T-helper 1 cell treated with Interleukin-12 subunit alpha and Interleukin-12 subunit beta and Interleukin-4 antibody, amounts not matched to agents 30 μg/mL and 1 μg/mL, for 36 hours (primary cell): ENCODE data around the gene LILRA1.
"Not testable (repeated sequence)": the region's sequence is repeated elsewhere in the genome, so short reads cannot be mapped to it uniquely, and the experiment has no call there.

ENCODE experiments used
- H3K27ac Mint-ChIP-seq: one replicate; pipeline ENCODE4 v1.8.0; 2021; ENCODE audit warnings: mild to moderate bottlenecking, mixed read lengths
- H3K27me3 Mint-ChIP-seq: one replicate; pipeline ENCODE4 v1.8.0; 2021; ENCODE audit warnings: low read depth, mixed read lengths
- H3K36me3 Mint-ChIP-seq: one replicate; pipeline ENCODE4 v1.8.0; 2021; ENCODE audit warnings: low read depth, mixed read lengths
- H3K4me1 Mint-ChIP-seq: one replicate; pipeline ENCODE4 v1.8.0; 2021; ENCODE audit warnings: low read depth, mixed read lengths
- H3K4me3 Mint-ChIP-seq: one replicate; pipeline ENCODE4 v1.8.0; 2021; ENCODE audit warnings: mild to moderate bottlenecking, moderate library complexity, mixed read lengths
- H3K9me3 Mint-ChIP-seq: one replicate; pipeline ENCODE4 v1.8.0; 2021; ENCODE audit warnings: mixed read lengths

Gene LILRA1

GRCh38 chr19:54595680-54596436, 2.4 kb downstream of the LILRA1 start:
- not testable (repeated sequence) for H3K27me3 Mint-ChIP-seq, H3K27ac Mint-ChIP-seq

GRCh38 chr19:54600212-54600611, 6.8 kb downstream of the LILRA1 start:
- H3K4me1 Mint-ChIP-seq = no peaks in the 10 kb centered on the region
- no peaks in the 10 kb centered on the region for H3K36me3 Mint-ChIP-seq
- H3K27me3 Mint-ChIP-seq = peaks cover 12% of the 10 kb centered on the region
- no peak overlapping the region for H3K27ac Mint-ChIP-seq
- peaks cover 3% of the 10 kb centered on the region for H3K9me3 Mint-ChIP-seq
- no peak overlapping the region for H3K4me3 Mint-ChIP-seq

More at GRCh38 chr19:54595680-54596436, 2.4 kb downstream of the LILRA1 start:
- H3K9me3 Mint-ChIP-seq, H3K36me3 Mint-ChIP-seq, H3K4me3 Mint-ChIP-seq, H3K4me1 Mint-ChIP-seq: not testable (repeated sequence)

- Mint-ChIP-seq H3K4me1 (no peaks in the 10 kb centered on the region), H3K36me3 (no peaks in the 10 kb centered on the region), H3K9me3 (peaks cover 5% of the 10 kb centered on the region), H3K27me3 (peaks cover 10% of the 10 kb centered on the region), H3K4me3 (no peak overlapping the region), H3K27ac (no peak overlapping the region)
Observed at GRCh38 chr19:54606230-54606629, 12.8 kb downstream of the LILRA1 start.

GRCh38 chr19:54606891-54607784, 13.7 kb downstream of the LILRA1 start:
- peaks cover 5% of the 10 kb centered on the region for H3K9me3 Mint-ChIP-seq
- H3K4me3 Mint-ChIP-seq = no peak overlapping the region
- H3K27me3 Mint-ChIP-seq = peaks cover 8% of the 10 kb centered on the region
- H3K27ac Mint-ChIP-seq = no peak overlapping the region
- no peaks in the 10 kb centered on the region for H3K4me1 Mint-ChIP-seq
- H3K36me3 Mint-ChIP-seq = no peaks in the 10 kb centered on the region

GRCh38 chr19:54607785-54608150, 14.3 kb downstream of the LILRA1 start:
- no peaks in the 10 kb centered on the region for H3K36me3 Mint-ChIP-seq
- no peak overlapping the region for H3K4me3 Mint-ChIP-seq
- H3K9me3 Mint-ChIP-seq = peaks cover 5% of the 10 kb centered on the region
- peaks cover 8% of the 10 kb centered on the region for H3K27me3 Mint-ChIP-seq
- H3K4me1 Mint-ChIP-seq = no peaks in the 10 kb centered on the region
- no peak overlapping the region for H3K27ac Mint-ChIP-seq

GRCh38 chr19:54608205-54608604, 14.8 kb downstream of the LILRA1 start:
- Mint-ChIP-seq H3K4me3 (no peak overlapping the region), H3K27me3 (peaks cover 8% of the 10 kb centered on the region), H3K36me3 (no peaks in the 10 kb centered on the region), H3K4me1 (no peaks in the 10 kb centered on the region), H3K27ac (no peak overlapping the region), H3K9me3 (peaks cover 5% of the 10 kb centered on the region)

GRCh38 chr19:54608792-54609191, 15.4 kb downstream of the LILRA1 start:
- H3K27me3 Mint-ChIP-seq = peaks cover 10% of the 10 kb centered on the region
- no peak overlapping the region for H3K4me3 Mint-ChIP-seq
- H3K27ac Mint-ChIP-seq = no peak overlapping the region
- H3K36me3 Mint-ChIP-seq = no peaks in the 10 kb centered on the region
- H3K4me1 Mint-ChIP-seq = no peaks in the 10 kb centered on the region
- H3K9me3 Mint-ChIP-seq = peaks cover 8% of the 10 kb centered on the region

- H3K4me1 Mint-ChIP-seq = no peaks in the 10 kb centered on the region
- no peaks in the 10 kb centered on the region for H3K36me3 Mint-ChIP-seq
- no peak overlapping the region for H3K27ac Mint-ChIP-seq
- peaks cover 10% of the 10 kb centered on the region for H3K27me3 Mint-ChIP-seq
- no peak overlapping the region for H3K4me3 Mint-ChIP-seq
- H3K9me3 Mint-ChIP-seq = peaks cover 9% of the 10 kb centered on the region
Observed at GRCh38 chr19:54609356-54609791, 15.9 kb downstream of the LILRA1 start.

- H3K27me3 Mint-ChIP-seq = peaks cover 8% of the 10 kb centered on the region
- no peaks in the 10 kb centered on the region for H3K4me1 Mint-ChIP-seq
- no peak overlapping the region for H3K4me3 Mint-ChIP-seq
- H3K36me3 Mint-ChIP-seq = no peaks in the 10 kb centered on the region
- no peak overlapping the region for H3K27ac Mint-ChIP-seq
- H3K9me3 Mint-ChIP-seq = peaks cover 5% of the 10 kb centered on the region
Observed at GRCh38 chr19:54612428-54612827, 19.0 kb downstream of the LILRA1 start.

- Mint-ChIP-seq H3K9me3 (peaks cover 5% of the 10 kb centered on the region), H3K4me1 (no peaks in the 10 kb centered on the region), H3K27ac (no peak overlapping the region), H3K27me3 (peaks cover 8% of the 10 kb centered on the region), H3K4me3 (no peak overlapping the region), H3K36me3 (no peaks in the 10 kb centered on the region)
Observed at GRCh38 chr19:54614726-54615125, 21.3 kb downstream of the LILRA1 start.

- H3K4me1 Mint-ChIP-seq = no peaks in the 10 kb centered on the region
- H3K27ac Mint-ChIP-seq = no peak overlapping the region
Observed at GRCh38 chr19:54616057-54616456, 22.6 kb downstream of the LILRA1 start.

GRCh38 chr19:54616821-54617560, 23.6 kb downstream of the LILRA1 start:
- Mint-ChIP-seq H3K36me3 (no peaks in the 10 kb centered on the region), H3K4me1 (no peaks in the 10 kb centered on the region), H3K9me3 (peaks cover 5% of the 10 kb centered on the region), H3K4me3 (no peak overlapping the region), H3K27me3 (peaks cover 15% of the 10 kb centered on the region), H3K27ac (no peak overlapping the region)

More at GRCh38 chr19:54616057-54616456, 22.6 kb downstream of the LILRA1 start:
- Mint-ChIP-seq H3K27me3 (peaks cover 8% of the 10 kb centered on the region), H3K9me3 (peaks cover 5% of the 10 kb centered on the region), H3K36me3 (no peaks in the 10 kb centered on the region), H3K4me3 (no peak overlapping the region)

GRCh38 chr19:54620464-54620863, 27.0 kb downstream of the LILRA1 start:
- Mint-ChIP-seq H3K4me3 (no peak overlapping the region), H3K4me1 (no peaks in the 10 kb centered on the region)

GRCh38 chr19:54622431-54622830, 29.0 kb downstream of the LILRA1 start:
- Mint-ChIP-seq H3K27me3 (peaks cover 11% of the 10 kb centered on the region), H3K4me1 (no peaks in the 10 kb centered on the region), H3K9me3 (no peaks in the 10 kb centered on the region), H3K27ac (no peak overlapping the region), H3K4me3 (no peak overlapping the region), H3K36me3 (no peaks in the 10 kb centered on the region)

More at GRCh38 chr19:54620464-54620863, 27.0 kb downstream of the LILRA1 start:
- no peaks in the 10 kb centered on the region for H3K36me3 Mint-ChIP-seq
- H3K9me3 Mint-ChIP-seq = no peaks in the 10 kb centered on the region
- no peak overlapping the region for H3K27ac Mint-ChIP-seq
- H3K27me3 Mint-ChIP-seq = peaks cover 13% of the 10 kb centered on the region
